BLaER1 treated with 17β-estradiol and CSF1 and Interleukin-3, amounts not matched to agents 10 nM and 100 nM (cell line): Measurements from ENCODE around the gene RNF166.
A peak's percentile ranks its signal among the peaks of the same experiment; 100 is the strongest.

Source experiments
- H3K27ac ChIP-seq, 11 experiments: shearing (Covaris generic); formaldehyde crosslinking; 2 replicates each; pipeline ENCODE4 v1.8.1; 2022
- H3K27me3 ChIP-seq, 11 experiments: shearing (Covaris generic); formaldehyde crosslinking; 2 replicates each; pipeline ENCODE4 v1.8.1; 2022
- H3K36me3 ChIP-seq, 11 experiments: shearing (Covaris generic); formaldehyde crosslinking; 2 replicates each; pipeline ENCODE4 v1.8.1; 2022
- H3K4me1 ChIP-seq, 10 experiments: shearing (Covaris generic); formaldehyde crosslinking; 2 replicates each; pipeline ENCODE4 v1.8.1; 2022
- H3K4me2 ChIP-seq, 11 experiments: shearing (Covaris generic); formaldehyde crosslinking; 2 replicates each; pipeline ENCODE4 v1.8.1; 2022
- H3K4me3 ChIP-seq, 10 experiments: shearing (Covaris generic); formaldehyde crosslinking; 2 replicates each; pipeline ENCODE4 v1.8.1; 2022
- H3K9ac ChIP-seq, 11 experiments: shearing (Covaris generic); formaldehyde crosslinking; 2 replicates each; pipeline ENCODE4 v1.8.1; 2022
- H3K9me3 ChIP-seq, 11 experiments: shearing (Covaris generic); formaldehyde crosslinking; replicated peaks in 1 of 11; 2 replicates each; pipeline ENCODE4 v1.8.1; 2022
- H4K20me1 ChIP-seq, 11 experiments: shearing (Covaris generic); formaldehyde crosslinking; 2 replicates each; pipeline ENCODE4 v1.8.1; 2022
- Cebpa-rat ChIP-seq, 11 experiments: shearing (Covaris generic); IDR thresholded peaks; 2 replicates each; pipeline ENCODE4 v1.8.1; 2022

Gene RNF166

GRCh38 chr16:88698646-88699045 lies 7.6 kb downstream of the RNF166 start:
- H3K9me3 ChIP-seq, result no peaks in the 10 kb centered on the region
- peak overlapping the region in 10 of 11 experiments; percentile 8 to 97 (median 94); a peak in 16 of 22 replicates for H3K27ac ChIP-seq
- peak overlapping the region; percentile 96 to 100 (median 99) for H3K4me2 ChIP-seq
- peak overlapping the region; percentile 6 to 92 (median 86); a peak in 21 of 22 replicates for H3K9ac ChIP-seq
- H3K36me3 ChIP-seq, result peaks cover 6 to 68% (median 46%) of the 10 kb centered on the region in 11 experiments; a peak in 21 of 22 replicates
- H3K27me3 ChIP-seq, result peaks cover 0 to under 1% (median 0%) of the 10 kb centered on the region in 11 experiments; a peak in 1 of 22 replicates
- peak overlapping the region in 7 of 10 experiments; percentile 9 to 98 (median 94); a peak in 9 of 20 replicates for H3K4me3 ChIP-seq
- no peak for TF ChIP-seq Cebpa-rat (IDR thresholded peaks at IDR 0.05)
- H4K20me1 ChIP-seq, result peaks cover 6 to 46% (median 16%) of the 10 kb centered on the region in 11 experiments; a peak in 14 of 22 replicates
- H3K4me1 ChIP-seq, result peaks cover 66 to 98% (median 80%) of the 10 kb centered on the region in 10 experiments

- Histone ChIP-seq H3K36me3 (peaks cover 6 to 68% (median 46%) of the 10 kb centered on the region in 11 experiments; a peak in 21 of 22 replicates), H3K9me3 (no peaks in the 10 kb centered on the region), H3K4me1 (peaks cover 63 to 99% (median 80%) of the 10 kb centered on the region in 10 experiments), H4K20me1 (peaks cover 6 to 46% (median 15%) of the 10 kb centered on the region in 11 experiments; a peak in 14 of 22 replicates), H3K4me3 (peak overlapping the region in 6 of 10 experiments; percentile 18 to 98 (median 94); a peak in 8 of 20 replicates), H3K27ac (peak overlapping the region in 10 of 11 experiments; percentile 8 to 97 (median 94); a peak in 16 of 22 replicates), H3K4me2 (peak overlapping the region; percentile 96 to 100 (median 99)), H3K27me3 (no peaks in the 10 kb centered on the region), H3K9ac (peak overlapping the region; percentile 6 to 92 (median 86); a peak in 20 of 22 replicates)
- no peak for TF ChIP-seq Cebpa-rat (IDR thresholded peaks at IDR 0.05)
These were observed 8.2 kb downstream of the RNF166 start for GRCh38 chr16:88697831-88698615.

GRCh38 chr16:88697116-88697830 lies 8.9 kb downstream of the RNF166 start:
- peaks cover 63 to 99% (median 80%) of the 10 kb centered on the region in 10 experiments for H3K4me1 ChIP-seq
- H3K36me3 ChIP-seq, result peaks cover 6 to 64% (median 46%) of the 10 kb centered on the region in 11 experiments; a peak in 21 of 22 replicates
- H4K20me1 ChIP-seq, result peaks cover 6 to 46% (median 15%) of the 10 kb centered on the region in 11 experiments; a peak in 14 of 22 replicates
- H3K4me2 ChIP-seq, result peak overlapping the region; percentile 96 to 100 (median 99)
- no peaks in the 10 kb centered on the region for H3K9me3 ChIP-seq
- H3K4me3 ChIP-seq, result peak overlapping the region in 1 of 10 experiments; percentile 95; a peak in 3 of 20 replicates
- peak overlapping the region in 7 of 11 experiments; percentile 10 to 92 (median 86); a peak in 10 of 22 replicates for H3K9ac ChIP-seq
- TF ChIP-seq Cebpa-rat (IDR thresholded peaks at IDR 0.05), result no peak
- no peaks in the 10 kb centered on the region for H3K27me3 ChIP-seq
- H3K27ac ChIP-seq, result peak overlapping the region in 3 of 11 experiments; percentile 96 to 97 (median 96); a peak in 4 of 22 replicates

- H3K36me3 ChIP-seq, result peaks cover 6 to 60% (median 46%) of the 10 kb centered on the region in 11 experiments; a peak in 21 of 22 replicates
- no peak overlapping the region for H3K4me3 ChIP-seq
These were observed 9.8 kb downstream of the RNF166 start for GRCh38 chr16:88696441-88696840.

GRCh38 chr16:88695753-88696152 lies 10.5 kb downstream of the RNF166 start:
- Histone ChIP-seq H3K27me3 (no peaks in the 10 kb centered on the region), H3K4me3 (no peak overlapping the region), H4K20me1 (peaks cover 6 to 46% (median 15%) of the 10 kb centered on the region in 11 experiments; a peak in 14 of 22 replicates), H3K9me3 (no peaks in the 10 kb centered on the region), H3K4me1 (peaks cover 59 to 100% (median 81%) of the 10 kb centered on the region in 10 experiments), H3K9ac (peak overlapping the region in 6 of 11 experiments; percentile 6 to 33 (median 16); a peak in 3 of 22 replicates), H3K27ac (peak overlapping the region in 1 of 11 experiments; percentile 31; a peak in 1 of 22 replicates), H3K4me2 (peak overlapping the region in 5 of 11 experiments; percentile 5 to 100 (median 92); a peak in 4 of 22 replicates), H3K36me3 (peaks cover 6 to 60% (median 46%) of the 10 kb centered on the region in 11 experiments; a peak in 21 of 22 replicates)
- TF ChIP-seq Cebpa-rat (IDR thresholded peaks at IDR 0.05), result no peak

More at GRCh38 chr16:88696441-88696840, 9.8 kb downstream of the RNF166 start:
- H3K4me1 ChIP-seq, result peaks cover 63 to 99% (median 80%) of the 10 kb centered on the region in 10 experiments
- peak overlapping the region in 5 of 11 experiments; percentile 5 to 100 (median 92); a peak in 3 of 22 replicates for H3K4me2 ChIP-seq
- TF ChIP-seq Cebpa-rat (IDR thresholded peaks at IDR 0.05), result no peak
- peak overlapping the region in 1 of 11 experiments; percentile 31; a peak in 1 of 22 replicates for H3K27ac ChIP-seq
- H3K27me3 ChIP-seq, result no peaks in the 10 kb centered on the region
- H3K9me3 ChIP-seq, result no peaks in the 10 kb centered on the region
- peak overlapping the region in 6 of 11 experiments; percentile 12 to 33 (median 19); a peak in 6 of 22 replicates for H3K9ac ChIP-seq
- H4K20me1 ChIP-seq, result peaks cover 6 to 46% (median 15%) of the 10 kb centered on the region in 11 experiments; a peak in 14 of 22 replicates

- Histone ChIP-seq H3K9me3 (no peaks in the 10 kb centered on the region), H3K4me1 (peaks cover 54 to 100% (median 77%) of the 10 kb centered on the region in 10 experiments), H3K27me3 (no peaks in the 10 kb centered on the region), H4K20me1 (peaks cover 6 to 46% (median 15%) of the 10 kb centered on the region in 11 experiments; a peak in 14 of 22 replicates), H3K27ac (peak overlapping the region in 1 of 11 experiments; percentile 6; a peak in 1 of 22 replicates), H3K4me3 (no peak overlapping the region), H3K36me3 (peaks cover 6 to 58% (median 44%) of the 10 kb centered on the region in 11 experiments; a peak in 21 of 22 replicates), H3K9ac (peak overlapping the region in 6 of 11 experiments; percentile 6 to 35 (median 16); a peak in 3 of 22 replicates), H3K4me2 (peak overlapping the region in 5 of 11 experiments; percentile 37 to 100 (median 92); a peak in 7 of 22 replicates)
- TF ChIP-seq Cebpa-rat (IDR thresholded peaks at IDR 0.05), result no peak
These were observed 11.0 kb downstream of the RNF166 start for GRCh38 chr16:88695218-88695617.

- peaks cover 46 to 95% (median 69%) of the 10 kb centered on the region in 10 experiments for H3K4me1 ChIP-seq
- peaks cover 6 to 51% (median 37%) of the 10 kb centered on the region in 11 experiments; a peak in 21 of 22 replicates for H3K36me3 ChIP-seq
- peak overlapping the region in 3 of 11 experiments; percentile 16 to 35 (median 17); a peak in 1 of 22 replicates for H3K9ac ChIP-seq
- peaks cover under 1 to 45% (median 15%) of the 10 kb centered on the region in 11 experiments; a peak in 14 of 22 replicates for H4K20me1 ChIP-seq
- H3K27ac ChIP-seq, result peak overlapping the region in 1 of 11 experiments; percentile 6; a peak in 1 of 22 replicates
- H3K9me3 ChIP-seq, result no peaks in the 10 kb centered on the region
- peak overlapping the region in 5 of 11 experiments; percentile 37 to 100 (median 92); a peak in 10 of 22 replicates for H3K4me2 ChIP-seq
- no peaks in the 10 kb centered on the region for H3K27me3 ChIP-seq
- no peak for TF ChIP-seq Cebpa-rat (IDR thresholded peaks at IDR 0.05)
- H3K4me3 ChIP-seq, result no peak overlapping the region
These were observed 11.8 kb downstream of the RNF166 start for GRCh38 chr16:88694221-88695087.
